HG03064 (cell line): ENCODE results near the gene POLR2J2.
"Not testable (repeated sequence)": the region's sequence is repeated elsewhere in the genome, so short reads cannot be mapped to it uniquely, and the experiment has no call there.

Experiments
- ATAC-seq: cut with Tn5 transposase; IDR thresholded peaks from one replicate; pipeline ENCODE4 v1.9.1; 2021; ENCODE audit warnings: low read depth; ENCODE audit not compliant: unreplicated experiment

POLR2J2 gene

DNA sequence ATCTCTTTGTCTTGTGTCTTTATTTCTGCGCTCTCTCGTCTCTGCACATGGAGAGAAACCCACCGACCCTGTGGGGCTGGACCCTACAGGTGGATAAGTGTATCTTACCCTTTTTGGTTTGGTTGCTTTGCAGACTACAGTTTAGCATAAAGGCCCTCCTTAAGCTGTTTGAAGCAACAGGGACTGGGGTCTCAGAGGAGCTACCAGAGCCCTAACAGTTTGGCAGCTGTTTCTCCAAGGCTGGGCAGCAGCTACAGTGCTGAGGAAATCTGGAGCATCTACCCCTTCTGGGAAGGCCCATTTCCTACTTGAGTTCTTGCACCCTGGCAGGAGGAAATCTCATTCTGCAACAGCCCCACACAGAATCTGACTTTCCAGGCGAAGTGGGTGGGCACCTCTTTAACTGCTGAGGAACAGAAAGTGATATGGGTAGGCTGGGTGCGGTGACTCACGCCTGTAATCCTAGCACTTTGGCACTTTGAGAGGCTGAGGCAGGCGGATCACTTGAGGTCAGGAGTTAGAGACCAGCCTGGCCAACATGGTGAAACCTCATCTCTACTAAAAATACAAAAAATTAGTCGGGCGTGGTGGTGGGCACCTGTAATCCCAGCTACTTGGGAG is 2.1 kb upstream of the POLR2J2 start:
- ATAC-seq: not testable (repeated sequence)

DNA sequence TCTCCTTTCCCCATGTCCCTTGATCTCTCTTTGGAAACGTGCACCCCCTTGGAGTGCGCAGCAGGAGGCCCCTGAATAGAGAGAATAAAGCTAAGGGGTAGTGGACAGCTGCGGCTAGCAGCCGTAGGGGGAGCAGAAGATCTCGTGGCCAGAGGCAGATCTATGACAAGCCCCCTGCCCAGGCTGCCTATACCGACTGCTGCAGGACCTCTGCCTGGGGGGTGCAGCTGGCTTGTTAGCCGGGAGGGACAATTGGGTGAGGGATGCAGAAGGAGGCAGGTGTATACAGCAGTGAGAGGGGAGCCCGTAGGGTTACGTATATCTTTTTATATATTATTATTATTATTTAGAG is 469 bp upstream of the POLR2J2 start:
- ATAC-seq: peak; percentile 21

DNA sequence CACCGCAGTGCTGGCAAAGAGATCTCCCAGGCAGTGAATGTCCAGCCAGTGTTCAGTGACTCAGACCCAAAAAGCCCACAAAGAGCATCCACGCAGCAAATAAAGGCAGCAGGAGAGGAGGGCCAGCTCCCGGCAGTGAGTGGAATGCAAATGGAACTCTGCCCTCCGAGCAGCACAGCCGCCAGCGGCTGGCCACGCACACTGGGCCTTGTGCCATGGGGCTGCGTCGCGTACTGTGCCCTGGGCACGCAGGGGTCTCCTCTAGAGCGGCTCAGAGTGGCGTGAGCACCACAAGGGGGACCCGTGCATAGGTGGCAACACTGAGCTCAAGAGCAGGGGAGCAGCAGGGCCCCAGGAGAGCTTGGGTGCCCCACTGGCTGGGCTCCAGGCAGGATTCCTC is 3.9 kb downstream of the POLR2J2 start:
- not testable (repeated sequence) for ATAC-seq

DNA sequence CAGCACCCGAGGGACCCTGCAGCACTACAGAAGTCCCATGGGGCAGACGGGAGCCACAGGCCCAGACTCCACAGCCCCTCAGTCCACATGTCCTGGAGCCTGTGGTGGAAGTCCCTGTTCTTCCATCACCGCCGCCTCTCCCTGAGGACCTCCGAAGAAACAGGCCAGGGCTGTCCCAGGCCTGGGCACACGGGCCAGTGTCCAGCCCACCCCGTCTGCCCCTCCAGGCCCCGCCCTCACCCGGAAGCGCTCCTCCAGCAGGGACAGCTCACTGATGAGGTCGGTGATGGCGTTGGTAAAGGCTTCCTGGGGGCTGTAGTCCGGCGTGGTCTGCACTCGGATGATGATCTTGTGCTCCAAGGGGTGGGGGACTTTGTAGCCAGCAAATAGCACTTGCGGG is 4.6 kb downstream of the POLR2J2 start:
- not testable (repeated sequence) for ATAC-seq

DNA sequence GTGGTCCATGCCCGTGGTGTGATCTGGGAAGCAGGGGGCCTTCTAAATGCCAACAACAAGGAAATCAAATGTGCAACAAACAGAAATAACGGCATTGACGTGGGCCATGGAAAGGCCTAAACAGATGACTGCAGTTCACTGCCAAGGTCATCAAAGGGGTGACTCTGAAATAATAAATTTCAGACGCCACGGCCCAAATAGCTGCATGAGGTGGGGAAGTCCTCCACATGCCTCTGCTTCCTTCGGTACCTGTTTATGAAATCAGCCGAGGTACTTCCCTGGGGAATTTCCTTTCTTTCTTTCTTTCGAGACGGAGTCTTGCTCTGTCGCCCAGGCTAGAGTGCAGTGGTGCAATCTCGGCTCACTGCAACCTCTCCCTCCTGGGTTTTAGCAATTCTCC is 6.7 kb downstream of the POLR2J2 start:
- ATAC-seq: not testable (repeated sequence)

DNA sequence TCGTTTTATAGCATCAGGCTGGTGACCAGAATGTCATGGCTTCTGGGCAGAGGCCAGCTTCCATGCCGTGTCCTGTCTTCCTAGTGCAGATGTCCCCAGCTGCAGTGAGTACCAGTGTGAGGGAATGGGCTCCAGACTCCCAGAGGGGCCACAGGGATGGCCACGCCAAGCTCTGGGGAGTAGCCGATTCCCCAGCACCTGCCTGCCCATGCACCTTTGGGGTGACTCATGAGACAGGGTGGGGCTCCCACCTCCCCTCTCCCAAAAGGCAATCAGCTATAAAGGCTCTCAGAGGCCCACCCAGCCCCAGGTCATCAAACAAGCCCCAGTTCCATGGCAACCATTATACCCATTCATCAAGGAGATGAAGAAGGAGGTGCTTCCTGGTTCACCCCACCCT is 21.5 kb downstream of the POLR2J2 start, which contains the start of gene SPDYE2B:
Gene SPDYE2B (plus strand): TSS at position 396 of the 400 bp plus-strand sequence. CDS start 2,030 bp downstream, outside the sequence.
- not testable (repeated sequence) for ATAC-seq

DNA sequence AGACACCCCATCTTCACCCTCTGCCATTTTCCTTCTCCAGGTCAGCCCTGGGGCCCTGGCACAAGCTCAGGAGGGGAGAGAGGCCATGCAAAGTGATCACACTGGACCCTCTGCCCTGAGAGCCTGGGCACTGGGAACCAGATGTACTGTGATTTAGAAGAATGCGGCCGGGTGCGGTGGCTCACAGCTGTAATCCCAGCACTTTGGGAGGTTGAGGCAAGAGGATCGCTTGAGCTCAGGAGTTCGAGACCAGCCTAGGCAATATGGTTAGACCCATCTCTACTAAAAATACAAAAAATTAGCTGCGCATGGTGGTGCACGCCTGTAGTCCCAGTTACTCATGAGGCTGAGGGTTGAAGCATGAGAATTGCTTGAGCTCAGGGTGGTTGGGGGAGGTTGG is 23.6 kb downstream of the POLR2J2 start:
- not testable (repeated sequence) for ATAC-seq

DNA sequence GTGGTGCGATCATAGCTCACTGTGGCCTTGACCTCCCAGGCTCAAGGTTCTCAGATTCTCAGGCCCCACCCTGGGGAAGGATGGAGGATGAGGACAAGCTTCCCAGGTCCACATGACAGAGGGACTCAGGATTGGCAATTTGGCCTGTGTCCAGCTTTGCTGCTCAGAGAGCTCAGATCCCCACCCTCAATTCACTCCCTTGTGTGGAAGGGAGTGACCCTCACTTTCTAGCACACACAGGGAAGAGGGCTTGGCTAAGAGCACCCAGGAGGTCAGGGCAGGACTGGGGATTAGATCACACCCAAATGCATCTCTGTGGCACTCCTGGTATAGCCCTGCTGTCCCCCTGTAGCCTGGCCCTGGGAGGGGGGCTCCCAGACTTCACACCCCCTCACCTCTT is 28.1 kb downstream of the POLR2J2 start:
- ATAC-seq: not testable (repeated sequence)

DNA sequence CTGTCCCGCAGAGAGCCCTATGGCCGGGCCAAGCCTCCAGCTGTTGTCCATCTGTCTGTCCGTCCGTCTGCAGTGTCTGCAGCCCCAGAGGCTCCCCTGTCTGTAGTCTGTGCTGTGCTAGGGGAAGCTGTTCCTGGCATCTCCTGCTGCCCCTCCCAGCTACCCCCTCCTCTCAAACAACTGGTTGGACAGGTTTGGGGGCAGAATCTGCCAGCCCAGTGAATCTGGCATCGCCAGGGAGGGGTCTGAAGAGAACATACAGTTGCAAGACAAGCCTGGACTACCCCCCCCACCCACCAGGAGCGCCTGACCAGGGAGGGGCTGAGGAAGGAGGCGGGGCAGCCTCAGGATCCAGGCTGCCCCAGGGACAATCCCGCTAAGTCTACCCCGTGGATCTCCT is 28.8 kb downstream of the POLR2J2 start, which contains the start of gene UPK3BL1:
Gene UPK3BL1 (minus strand): TSS at position 101 of the 400 bp plus-strand sequence. CDS start 50 bp downstream, at position 51.
- not testable (repeated sequence) for ATAC-seq

DNA sequence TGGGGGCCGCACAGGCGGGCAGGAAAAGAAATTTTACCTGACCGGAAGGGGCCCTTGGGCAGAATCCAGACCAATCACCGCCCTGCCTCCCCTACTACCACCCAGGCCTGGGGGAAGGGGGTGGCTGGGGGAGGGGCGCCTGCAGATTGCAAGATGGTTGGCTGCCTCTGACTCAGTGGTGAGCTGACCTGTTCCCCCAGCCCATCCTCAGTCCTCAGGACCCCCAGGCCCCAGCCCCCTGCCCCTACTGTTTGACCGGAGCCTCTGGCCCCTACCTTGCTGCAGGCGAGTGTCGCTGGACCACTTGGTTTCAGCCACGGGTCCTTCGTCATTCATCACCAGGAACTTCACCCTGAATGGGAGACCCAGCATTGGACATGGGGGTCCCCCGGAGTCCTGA is 32.6 kb downstream of the POLR2J2 start:
- ATAC-seq: not testable (repeated sequence)

DNA sequence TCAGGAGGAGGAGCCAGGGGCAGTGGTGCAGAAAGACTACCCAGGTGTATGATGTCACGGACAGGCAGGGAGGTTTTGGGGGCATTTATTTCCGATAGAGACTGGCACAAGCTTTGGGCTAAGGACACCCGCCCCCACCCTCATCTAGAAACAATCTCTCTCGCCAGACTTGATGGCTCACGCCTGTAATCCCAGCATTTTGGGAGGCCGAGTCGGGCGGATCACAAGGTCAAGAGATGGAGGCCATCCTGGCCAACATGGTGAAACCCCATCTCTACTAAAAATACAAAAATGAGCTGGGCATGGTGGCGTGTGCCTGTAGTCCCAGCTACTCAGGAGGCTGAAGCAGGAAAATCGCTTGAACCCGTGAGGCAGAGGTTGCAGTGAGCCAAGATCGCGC is 34.5 kb downstream of the POLR2J2 start:
- not testable (repeated sequence) for ATAC-seq

DNA sequence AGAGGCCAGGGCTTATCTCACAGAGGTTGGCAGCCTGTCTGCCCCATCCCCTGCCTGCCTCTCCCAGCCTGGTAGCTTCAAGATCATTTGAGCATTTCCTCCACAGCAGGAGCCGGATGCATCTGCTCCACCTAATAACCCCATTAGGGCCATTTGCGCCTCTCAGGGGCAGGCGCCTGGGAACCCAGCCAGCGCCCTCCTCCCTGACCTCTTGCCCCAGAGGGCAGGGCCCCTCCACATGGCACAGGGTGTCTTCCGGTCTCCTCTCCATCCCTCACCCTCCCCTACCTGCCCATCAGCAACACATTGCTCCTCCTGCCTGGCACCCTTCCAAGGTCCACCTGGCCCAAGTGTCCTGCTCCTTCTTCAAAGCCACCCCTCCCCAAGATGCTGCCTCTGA is 36.1 kb downstream of the POLR2J2 start:
- not testable (repeated sequence) for ATAC-seq

DNA sequence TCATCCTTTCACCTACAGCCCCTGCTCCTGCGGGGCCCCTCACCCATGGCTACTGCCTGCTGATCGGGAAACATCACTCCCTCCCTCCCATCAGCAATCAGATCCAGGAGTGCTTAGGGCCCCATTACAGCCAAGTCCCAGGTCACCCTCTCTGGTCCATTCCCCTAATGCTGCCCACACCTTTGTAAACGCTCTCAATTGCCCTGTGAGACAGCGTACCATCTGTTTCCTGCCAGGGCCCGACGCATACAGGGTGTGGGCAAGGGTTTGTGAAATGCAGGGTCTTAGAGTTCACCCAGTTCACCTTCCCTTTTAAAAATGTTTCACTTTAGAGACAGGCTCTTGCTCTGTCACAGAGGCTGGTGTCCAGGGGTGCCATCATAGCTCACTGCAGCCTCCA is 37.2 kb downstream of the POLR2J2 start:
- not testable (repeated sequence) for ATAC-seq

DNA sequence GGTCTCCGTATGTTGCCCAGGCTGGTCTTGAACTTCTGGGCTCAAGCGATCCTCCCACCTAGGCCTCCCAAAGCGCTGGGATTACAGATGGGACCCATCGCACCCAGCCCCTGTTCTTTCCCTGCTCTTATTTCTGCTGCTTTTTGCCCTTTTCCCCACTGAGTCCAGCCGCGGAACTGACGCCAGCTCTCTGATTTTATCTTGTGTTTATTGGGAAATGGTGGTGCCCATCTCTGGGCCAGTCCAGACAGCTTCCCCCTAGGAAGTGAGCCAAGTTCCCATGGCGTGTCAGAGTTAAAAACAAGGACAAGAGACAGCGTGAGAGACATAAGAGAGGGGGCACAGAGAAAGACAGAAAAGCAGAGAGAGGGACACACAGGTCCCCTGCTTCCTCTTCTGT is 40.8 kb downstream of the POLR2J2 start:
- not testable (repeated sequence) for ATAC-seq

DNA sequence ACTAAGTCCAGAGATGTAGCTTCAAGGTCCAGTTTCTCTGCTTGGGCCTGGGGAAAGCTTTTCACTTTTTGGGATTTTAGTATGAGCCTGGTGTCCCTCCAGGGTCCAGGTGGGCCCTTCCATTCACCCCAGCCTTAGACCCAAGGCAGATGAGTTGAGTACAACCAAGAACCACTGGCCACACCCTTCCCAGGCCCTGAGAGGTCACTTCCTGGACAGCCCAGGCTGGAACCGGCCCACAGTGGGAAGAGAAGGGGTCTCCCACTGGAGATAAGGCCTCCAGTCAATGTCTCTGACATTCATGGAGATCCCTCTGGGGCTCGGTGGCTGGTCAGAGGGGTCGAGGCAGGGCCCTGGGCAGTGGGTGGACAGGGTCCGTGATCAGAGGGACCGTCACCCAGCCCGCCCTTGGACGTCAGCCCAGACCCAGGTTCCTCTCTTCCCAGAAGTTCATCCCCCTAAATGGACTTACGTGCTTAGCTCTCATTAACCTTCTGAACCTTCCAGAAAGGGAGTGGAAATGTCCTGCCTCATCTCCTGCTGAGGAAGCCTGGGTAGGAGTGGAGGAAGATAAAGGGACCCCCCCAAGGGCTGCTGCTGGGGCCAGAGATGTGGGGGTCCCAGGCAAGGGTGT is 44.1 kb downstream of the POLR2J2 start:
- ATAC-seq: not testable (repeated sequence)

DNA sequence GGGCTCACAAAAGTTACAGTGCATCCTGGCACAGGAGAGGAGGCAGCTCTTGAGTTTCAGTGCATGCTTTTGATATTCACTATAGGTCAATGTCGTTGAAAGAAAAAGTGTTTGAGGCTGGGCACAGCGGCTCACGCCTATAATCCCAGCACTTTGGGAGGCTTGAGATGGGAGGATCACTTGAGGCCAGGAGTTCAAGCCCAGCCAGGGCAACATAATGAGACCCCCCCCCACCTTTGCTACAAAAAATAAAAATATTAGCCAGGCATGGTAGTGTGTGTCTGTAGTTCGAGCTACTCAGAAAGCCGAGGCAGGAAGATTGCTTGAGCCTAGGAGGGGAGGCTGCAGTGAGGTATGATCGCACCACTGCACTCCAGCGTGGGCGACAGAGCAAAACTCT is 53.3 kb downstream of the POLR2J2 start:
- not testable (repeated sequence) for ATAC-seq

DNA sequence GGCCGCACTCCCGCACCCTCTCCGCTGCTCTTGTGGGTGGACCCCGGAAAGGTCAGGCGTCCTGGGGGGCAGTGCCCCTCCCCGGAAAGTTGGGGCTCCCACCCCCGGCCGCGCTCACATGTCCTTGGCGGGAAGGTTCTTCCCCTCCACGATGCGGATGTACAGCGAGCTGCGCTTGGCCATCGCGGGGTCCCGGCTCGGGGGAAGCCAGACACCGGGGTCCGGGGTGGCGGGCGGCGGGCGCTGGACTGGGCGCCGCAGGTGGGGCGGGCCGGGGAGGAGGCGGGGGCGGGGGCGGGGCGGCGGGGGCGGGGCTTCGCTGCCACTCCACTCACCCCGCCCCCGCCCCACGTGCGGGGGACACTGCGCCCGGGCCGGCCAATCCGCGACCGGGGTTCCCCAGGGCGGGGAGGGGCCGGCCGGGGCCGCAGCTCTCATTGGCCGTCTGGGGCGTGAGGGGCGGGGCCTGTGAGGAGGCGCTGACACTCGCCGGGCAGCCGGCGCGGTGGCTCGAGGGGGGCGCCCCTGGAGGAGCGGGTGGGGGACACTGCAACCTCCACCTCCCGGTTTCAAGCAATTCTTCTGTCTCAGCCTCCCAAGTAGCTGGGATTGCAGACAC is 54.8 kb downstream of the POLR2J2 start, which contains the start of gene RASA4:
Gene RASA4 (minus strand): TSS at position 250 of the 619 bp plus-strand sequence. CDS start 67 bp downstream, at position 183.
- ATAC-seq: peak; percentile 53
